NCI-H2029 treated with DMSO at 0.1 percent for 48 hours (cell line): ENCODE measurements around the gene RGPD4.

Experiments
- DNase-seq: peaks from one replicate; lab custom pipeline; 2025; lab: John Stamatoyannopoulos, UW

The RGPD4 gene

GRCh38 chr2:107931412-107931811 lies 104.7 kb downstream of the RGPD4 start:
- DNase-seq = no peak

GRCh38 chr2:107932488-107932887 lies 105.8 kb downstream of the RGPD4 start:
- no peak for DNase-seq

DNA sequence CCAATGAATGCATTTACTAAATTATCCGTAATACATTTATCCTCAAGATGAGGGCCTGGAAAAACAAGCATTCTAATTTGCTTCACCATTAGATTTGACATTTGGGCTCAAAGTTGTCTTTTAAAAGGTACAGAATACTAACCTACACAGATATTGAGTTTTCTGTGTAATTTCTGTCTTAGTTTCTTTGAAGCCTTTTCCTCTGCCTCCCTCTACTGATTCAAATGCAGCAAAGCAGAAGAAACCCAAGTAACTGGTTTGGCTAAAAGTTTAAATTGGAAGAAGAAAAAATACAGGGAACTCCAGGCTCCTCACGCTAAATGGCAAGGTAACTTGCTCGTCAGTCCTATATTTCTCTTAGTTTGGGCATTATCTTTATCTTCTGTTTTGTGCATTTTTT lies 106.3 kb downstream of the RGPD4 start:
- DNase-seq = no peak

DNA sequence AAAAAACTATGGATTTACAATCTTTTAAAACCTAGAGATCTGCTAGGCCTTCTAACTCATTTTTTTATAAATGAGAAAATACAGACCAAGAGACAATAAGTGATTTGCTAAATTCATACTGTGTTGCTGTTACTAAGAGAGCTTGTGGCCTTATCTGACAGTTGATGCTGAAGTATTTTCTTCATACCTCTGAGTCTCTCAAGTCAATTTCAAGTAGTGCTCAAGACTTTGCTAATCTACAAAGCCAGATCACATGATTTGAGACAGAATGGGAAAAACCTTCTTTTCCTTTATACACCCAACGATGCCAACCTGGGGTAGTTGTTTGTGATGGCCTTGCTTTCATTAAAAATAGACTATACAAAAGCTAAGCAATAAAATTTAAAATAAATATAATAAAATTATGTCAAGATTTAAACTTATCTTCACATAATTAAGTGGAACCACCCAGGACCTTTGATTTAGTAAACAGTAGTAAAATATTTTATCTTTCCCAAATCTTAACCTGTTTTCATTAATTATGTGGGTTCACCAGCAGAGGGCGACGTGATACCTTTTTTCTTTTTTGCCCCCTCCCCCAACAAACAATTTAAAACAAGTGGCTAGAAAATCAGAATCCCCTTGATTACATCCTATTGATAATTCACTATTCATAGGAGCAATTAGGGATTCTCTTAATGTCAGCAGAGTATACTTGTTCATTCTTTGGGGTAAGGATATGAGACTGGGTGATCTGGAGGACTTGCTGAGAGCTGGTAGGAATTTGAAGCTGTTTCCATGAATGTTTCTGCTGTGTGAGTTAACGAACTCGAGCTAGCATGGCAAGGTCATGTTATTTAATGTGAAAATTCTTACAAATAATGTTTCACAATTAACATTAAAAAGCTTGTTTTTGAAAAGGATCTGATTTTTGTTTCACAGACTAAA lies 110.0 kb downstream of the RGPD4 start:
- DNase-seq = no peak
